SIG-M5 (cell line): Measurements from ENCODE around the gene GJD2.

Experiments
- DNase-seq: peaks from one replicate; lab custom pipeline; 2025; lab: John Stamatoyannopoulos, UW

GJD2 gene

DNA sequence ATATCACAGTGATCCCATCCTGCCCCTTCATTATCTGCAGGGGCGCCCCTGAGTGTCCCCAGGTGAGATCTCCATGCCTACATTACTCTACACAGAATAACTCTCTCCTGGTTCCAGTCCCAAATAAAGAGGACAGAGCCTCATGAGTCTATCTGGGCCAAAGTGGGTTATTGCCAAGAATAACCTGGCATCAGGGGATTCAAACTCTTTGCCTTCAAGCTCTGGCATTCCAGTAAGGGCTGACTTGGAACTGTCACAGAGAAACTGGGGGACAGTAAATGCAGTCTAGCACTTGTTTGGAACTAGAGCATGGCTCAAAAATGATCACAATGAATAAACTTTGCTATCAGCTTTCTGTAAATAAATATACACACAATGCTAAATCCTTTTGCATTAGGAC lies 30.3 kb downstream of the GJD2 start:
- no peak for DNase-seq

DNA sequence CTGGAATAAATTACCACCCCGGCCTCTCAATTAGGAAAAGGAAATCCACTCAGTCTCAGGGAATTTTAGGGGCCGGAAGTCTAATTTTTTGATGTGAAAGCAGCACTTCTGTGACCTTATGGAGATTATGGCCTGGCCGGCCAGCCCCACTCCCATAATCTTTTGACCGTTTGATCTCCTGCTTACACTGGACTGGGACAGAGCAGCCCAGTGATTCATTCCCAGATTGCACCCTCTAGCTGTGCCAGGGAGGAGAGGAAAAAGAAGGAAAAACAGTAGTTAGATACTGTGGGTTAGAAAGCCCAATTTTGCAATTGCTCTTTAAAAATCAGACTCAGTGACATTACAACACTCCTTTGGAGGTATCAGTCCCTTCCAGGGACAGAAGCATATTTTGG lies 32.4 kb downstream of the GJD2 start:
- no peak for DNase-seq

DNA sequence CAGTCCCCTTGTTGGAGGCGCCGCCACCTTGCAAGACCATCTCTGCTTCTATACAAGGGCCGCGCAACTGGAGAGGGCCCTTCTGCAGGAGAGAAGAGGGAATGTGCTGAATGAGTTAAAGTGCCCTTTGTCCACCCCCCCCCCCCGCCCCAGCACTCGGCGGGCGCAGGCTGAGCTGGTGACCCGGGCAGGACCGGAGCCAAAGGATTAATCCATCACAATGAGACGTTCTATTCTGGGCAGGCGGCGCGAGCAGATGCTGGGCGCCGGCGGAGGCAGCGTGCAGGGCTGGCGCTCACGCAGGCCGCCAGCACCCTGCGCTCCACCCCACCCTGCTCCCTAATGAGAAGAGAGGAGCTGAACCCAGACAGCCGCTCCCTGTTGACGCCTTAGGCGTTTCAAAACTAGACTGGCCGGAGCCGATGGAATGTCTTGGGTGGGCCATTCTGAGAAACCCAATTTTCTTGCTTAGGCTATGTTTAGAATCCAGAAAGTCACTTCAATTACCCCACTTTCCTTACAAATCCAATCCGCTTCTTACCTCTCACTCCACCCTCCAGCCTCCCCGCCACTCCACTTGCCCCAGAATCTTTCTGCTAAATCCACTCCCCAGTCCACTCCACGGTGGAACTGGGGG lies 32.9 kb downstream of the GJD2 start:
- no peak for DNase-seq

DNA sequence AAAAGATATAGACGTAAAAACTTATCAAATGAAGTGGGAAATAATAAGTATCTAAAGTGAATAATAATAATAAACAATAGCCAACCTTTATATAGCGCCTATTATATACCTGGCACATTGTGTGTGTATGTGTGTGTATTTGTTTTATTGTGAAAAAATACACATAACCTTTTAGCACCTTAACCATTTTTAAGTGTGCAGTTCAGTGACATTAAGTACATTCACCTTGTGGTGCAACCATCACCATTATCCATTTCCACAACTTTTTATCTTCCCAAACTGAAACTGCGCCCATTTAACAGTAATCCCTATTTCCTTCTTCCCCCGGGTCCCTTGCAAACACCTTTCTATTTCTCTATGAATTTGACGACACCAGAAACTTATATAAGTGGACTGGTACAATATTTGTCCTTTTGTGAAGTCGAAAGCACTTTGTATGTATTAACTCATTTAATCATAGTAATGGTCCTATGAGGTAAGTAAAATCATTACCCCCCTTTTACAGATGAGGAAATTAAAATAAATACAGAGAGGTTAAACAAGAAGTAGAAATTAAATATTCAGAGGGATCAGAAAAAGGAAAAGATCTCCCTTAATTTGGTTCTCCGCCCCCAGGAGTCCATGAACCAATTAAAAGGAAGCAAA lies 33.5 kb downstream of the GJD2 start:
- DNase-seq, result no peak

DNA sequence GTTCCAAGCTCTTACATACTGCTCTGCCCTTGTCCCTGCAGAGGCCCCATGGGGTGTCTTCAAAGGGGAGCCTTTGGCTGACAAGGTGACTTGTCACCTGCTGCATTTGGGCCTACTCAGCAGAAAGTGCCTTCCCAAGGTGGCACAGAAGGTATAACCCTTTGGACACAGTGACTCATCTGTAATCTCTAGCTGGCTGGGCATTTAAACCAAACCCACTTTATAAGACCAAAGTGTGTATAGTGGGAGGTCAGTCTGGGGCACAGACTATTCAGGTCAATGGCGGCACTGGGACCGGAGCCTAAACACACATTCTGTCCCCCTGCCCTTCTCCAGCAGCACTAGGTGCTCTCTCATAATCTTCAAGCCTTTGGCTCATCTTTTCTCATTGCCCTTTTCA lies 35.1 kb downstream of the GJD2 start:
- no peak for DNase-seq

DNA sequence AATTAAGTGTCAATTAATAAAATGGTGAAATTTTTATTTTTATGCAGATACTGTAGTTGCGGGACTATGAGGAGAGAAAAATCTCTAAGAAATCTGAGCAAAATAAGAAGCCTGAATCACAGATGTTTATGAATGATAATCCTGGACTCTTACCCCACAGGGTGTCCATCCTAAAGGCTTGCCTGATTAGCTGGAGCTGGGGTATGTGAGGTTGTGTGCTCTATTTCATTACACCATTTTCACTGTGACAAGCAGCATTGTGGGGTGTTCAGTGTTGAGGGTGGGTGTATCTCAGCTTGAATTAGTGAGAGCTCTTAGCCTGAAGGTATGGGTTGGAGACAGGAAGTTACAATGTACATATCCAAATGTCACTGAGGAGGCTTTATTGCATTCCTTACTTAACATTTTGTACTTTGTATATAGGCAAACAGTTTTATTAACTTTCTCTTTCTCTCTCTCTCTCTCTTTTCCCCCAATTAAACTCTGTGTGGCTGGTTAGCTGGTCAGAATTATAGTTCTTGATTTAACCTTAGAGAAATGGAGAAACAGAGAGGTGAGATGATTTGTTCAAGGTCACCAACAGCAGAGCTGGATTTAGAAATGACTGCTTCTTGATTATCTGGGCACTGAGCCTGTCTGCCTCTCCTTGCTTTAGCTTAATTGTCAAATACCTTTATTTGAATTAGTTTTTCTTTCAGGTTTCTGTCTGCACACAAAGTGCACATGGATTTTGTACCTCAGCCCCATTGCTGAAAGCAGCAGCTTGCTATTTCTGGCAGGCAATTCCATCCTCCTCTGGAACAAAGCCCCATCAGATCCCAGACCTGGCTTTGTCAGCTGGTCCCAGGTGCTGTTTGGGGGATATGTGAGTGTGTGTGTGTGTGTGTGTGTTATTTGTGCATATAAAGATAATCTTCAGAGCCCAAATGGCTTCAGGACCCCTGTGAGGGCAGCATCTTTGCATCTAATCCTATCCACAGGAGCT lies 35.8 kb downstream of the GJD2 start:
- no peak for DNase-seq

DNA sequence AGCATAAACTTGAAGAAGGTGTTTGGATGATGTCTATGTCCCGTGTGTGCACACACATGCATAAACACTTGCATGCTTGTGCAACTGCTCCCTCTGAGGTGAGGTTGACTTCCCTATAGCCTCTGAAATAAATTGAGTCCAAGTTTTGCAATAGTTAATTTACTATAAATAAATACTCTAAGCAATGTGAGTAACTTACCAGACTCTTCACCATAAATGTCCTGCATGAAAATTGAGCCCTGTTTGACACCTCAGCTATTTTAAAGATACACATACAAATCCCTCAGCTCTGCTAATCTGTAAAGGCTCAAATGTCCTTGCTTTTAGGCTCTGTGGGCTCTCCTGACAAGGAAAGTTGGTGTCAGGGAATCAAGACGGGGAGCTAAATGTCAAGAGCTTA lies 37.1 kb downstream of the GJD2 start:
- no peak for DNase-seq

DNA sequence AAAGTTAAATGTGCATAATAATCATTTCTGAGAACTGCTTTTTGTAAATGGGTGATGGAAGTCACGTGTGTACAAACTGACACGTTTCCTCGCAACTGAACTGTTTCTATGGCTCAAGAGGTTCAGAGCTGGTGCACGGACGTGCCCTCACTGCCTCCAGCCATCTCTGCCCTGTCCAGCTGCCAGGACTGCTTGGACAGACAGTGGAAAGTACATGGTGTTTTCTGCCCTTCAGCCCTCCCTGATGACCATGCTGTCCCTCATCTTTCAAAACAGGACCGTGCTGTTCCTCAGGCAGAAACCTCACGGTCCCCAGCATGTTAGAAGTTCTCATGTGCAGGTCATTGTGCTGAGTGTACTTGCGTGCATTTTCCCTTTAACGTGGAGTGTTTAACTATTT lies 38.7 kb downstream of the GJD2 start:
- DNase-seq, result no peak

DNA sequence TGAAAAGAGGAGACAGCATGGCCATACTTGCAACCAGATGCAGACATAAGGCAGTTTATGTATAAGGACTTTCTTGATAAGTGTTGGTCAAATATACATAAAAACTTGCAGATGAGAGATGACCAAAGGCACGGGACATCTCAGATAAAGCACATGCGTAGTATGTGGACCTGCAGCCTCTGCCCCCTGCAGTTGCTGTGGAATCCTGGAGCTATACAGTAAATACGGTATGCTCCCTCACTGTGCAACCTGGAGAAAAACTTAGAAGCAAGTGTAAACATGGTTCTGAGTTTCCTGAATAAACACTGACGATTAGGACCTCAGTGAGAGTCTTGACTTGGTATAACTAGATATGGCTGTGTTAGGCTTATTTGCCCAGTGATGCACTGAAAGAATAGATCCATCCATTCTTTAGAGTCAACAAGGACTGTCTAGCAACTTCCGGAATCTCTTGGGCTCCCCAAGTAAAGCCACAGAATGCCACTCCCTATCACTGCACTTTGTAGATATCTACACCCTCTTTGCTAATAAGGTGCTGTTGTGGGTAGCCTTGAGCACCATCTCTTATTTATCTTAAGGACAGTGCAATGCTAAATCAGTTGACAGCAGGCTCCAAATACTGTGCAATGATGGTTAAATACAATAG lies 40.2 kb downstream of the GJD2 start:
- DNase-seq, result no peak

DNA sequence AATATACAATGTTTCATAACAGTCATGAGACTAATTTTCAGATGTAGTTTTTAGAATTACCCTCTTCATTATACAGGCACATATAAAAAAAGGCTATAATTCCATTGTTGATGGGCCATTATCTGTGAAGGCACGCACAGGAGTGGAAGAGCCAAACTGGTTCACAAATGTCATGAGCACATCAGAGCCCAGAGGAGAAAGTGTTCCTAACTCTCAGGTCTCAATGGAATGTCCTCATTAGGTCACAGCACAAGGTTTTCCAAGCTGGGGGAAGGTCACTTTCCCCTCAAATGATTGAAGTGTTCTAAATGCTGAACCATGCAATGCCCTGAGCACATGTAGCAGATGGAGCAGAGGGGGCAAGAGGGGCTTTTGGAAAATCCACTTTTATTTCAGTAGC lies 41.2 kb downstream of the GJD2 start:
- no peak for DNase-seq

DNA sequence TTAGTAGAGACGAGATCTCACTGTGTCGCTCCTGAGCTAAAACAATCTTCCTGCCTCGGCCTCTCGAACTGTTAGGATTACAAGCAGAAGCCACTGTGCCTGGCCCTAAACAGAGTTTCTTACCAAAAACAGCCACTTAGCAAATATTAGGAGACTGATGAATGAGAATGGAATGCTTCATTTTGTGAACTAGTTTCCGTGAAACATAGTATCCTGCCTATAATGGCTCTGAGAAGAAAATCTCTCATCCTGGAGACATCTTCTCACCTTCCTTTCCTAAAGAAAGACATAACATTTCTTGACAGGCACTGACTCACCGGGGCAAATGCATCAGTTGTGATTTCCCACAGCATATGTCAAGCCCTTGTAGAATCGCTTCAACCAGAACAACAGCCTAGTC lies 44.9 kb downstream of the GJD2 start:
- DNase-seq, result no peak

DNA sequence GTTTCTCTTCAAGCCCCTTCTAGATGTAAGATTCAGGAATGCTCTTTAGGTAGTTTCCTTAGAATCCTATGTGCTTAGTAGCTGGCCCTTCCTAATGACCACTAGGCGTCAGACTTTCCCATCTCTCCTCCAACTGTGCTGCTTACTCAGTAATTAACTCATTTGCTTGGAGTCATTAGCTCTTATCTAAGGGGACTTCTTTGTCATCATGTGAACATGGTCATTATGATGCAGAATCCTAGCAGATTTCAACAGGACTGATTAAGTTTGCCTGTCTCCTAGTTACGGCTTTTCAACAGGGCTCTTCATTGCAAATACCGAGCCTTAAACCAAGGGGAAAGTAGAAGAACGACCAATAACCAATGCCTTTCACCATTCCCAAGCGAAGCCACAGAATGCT lies 46.4 kb downstream of the GJD2 start:
- DNase-seq, result no peak

DNA sequence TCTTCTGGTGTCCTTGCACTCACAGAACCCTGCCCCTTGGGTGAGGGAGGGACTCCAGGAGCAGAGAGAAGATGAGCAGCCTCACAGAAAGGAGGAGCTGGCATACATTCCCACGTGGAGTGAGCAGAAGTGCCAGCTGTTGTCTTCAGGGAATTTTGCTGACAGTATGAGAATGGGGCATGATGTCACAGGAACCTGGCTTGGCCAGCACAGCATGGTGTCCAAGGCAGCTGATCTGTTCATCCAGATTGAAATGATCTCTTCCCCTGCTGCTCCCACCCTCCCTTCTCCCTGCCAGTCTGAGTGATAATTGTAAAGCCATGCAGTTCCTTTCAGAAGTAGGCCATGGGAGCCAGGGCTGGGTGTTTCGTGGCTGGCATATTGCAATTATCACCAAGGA lies 53.3 kb downstream of the GJD2 start:
- no peak for DNase-seq
